Measurements from ENCODE around the gene SP2.
"Not testable (repeated sequence)": the region's sequence is repeated elsewhere in the genome, so short reads cannot be mapped to it uniquely, and the experiment has no call there.

Gene SP2

GRCh38 chr17:47894498-47895346 lies 1.3 kb upstream of the SP2 start:
- no peak for DNase-seq

DNA sequence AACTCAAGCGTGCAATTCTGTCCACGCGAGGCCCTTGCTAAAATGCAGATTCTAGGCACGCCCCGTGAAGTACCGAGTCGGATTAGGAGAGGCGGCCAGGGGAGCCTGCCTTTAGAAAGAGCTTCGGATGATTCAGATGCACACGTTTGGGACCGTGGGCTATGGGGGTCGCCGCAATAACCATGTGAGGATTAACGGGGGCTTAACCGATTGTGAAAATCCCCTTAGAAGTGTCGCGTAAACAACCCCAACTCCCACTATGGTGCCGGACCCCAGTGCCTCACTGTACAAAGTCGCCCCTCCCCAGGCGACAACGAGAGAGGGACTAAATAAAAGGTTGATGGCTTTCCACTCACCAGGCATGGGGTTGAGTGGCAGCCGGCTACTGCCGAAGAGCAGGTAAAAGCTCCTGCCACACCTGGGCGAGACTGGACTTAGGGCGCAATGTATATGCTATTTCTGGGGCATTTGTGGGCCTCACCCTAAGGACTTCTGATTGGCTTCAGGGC lies 635 bp upstream of the SP2 start:
- no peak for DNase-seq

DNA sequence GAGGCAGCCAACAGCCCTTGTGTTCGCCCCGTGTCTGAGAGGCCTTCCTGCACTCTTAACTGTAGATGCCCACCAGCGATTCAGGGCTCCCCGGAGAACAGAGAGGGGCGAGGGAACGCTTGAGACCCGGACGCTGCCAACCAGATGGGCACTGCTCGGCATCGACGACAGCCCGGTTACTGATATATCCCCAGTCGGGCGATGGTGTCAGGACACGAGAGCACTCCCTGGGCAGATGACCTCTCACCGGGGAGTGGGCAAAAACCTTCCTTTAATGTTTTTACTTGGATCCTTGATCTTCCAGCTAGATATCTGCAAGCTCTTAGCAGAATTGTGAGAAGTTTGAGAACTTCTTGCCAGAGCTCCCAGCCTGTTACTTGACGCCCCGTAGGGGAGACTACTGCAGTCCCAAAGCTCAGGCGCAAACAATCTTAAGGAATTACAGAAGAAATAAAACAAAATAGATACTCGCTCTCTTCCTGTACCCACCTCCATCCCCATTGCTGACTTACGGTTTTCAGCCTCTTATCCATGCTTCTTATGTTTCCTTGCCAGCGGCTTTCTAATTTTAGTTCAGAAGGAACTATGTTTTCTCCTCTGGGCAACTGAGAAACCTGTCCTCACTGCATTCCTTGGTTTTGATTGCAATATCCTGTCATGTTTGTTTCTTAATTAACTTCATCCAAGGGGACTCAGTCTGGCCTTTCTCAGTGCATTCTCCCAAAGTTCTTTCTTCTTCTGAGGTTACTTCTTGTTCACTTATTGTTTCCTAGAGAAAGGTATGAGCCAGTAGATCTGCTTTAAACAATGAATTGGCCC lies 845 bp downstream of the SP2 start:
- no peak for DNase-seq

DNA sequence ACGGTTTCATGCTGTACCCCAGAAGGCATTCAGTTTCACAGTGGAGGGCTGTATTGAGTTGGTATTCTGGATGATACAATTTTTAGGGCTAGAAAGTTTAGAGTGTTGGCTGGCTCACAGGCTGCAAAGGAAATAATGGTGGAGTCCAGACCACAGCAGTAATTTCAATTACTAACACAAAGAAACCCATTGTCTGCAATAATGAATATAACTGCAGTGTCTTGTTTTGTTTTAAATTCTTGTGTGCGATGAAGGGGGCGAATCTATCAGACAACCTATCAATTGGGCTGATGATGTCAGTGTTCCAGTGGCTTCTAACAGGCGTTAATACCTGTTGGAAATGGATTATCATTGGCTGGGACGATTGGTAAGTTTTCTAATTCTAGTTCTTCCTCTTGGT lies 1.5 kb downstream of the SP2 start:
- no peak for DNase-seq

DNA sequence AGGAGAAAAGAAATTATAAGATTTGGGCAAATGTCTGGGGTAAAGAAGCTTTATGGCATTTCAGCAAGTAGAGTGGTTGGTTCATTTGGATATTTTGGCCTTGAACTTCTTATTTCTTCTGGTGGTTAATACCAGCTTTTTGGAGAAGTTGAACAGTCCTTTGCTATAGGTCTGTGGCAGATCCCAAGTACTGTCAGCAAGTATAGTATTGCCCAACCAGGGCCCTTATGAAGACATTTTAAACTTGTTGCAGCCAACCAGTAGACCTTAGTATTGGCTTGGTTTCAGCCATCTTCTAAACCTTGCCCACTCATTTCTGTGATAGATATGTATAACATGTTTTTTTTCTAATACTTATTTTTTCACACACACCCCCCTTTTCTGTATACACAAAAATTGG lies 2.2 kb downstream of the SP2 start:
- no peak for DNase-seq

- DNase-seq, result no peak
Measured at GRCh38 chr17:47899643-47900042, 3.6 kb downstream of the SP2 start.

DNA sequence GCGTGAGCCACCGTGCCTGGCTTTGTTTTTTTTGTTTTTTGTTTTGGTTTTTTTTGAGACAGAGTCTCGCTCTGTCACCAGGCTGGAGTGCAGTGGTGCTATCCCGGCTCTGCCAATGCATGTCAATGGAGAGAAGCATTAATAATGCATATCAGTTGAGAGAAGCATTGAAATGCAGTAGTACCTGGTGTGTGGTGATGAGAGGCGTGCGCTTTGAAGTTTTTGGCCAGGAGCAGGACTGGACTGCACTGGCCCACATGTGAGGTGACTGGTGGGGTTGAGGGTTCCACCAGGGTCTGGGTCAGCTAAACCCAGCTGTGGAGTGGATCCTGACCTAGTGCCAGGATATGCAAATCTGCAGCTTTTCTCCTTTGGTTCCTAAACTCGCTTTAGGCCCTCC lies 5.4 kb downstream of the SP2 start:
- DNase-seq, result no peak

- DNase-seq, result no peak
Measured at GRCh38 chr17:47902039-47902744, 6.2 kb downstream of the SP2 start.

GRCh38 chr17:47905221-47905733 lies 9.2 kb downstream of the SP2 start:
- no peak for DNase-seq

GRCh38 chr17:47906443-47906842 lies 10.4 kb downstream of the SP2 start:
- no peak for DNase-seq

- no peak for DNase-seq
Measured at GRCh38 chr17:47907932-47908562, 12.0 kb downstream of the SP2 start.

DNA sequence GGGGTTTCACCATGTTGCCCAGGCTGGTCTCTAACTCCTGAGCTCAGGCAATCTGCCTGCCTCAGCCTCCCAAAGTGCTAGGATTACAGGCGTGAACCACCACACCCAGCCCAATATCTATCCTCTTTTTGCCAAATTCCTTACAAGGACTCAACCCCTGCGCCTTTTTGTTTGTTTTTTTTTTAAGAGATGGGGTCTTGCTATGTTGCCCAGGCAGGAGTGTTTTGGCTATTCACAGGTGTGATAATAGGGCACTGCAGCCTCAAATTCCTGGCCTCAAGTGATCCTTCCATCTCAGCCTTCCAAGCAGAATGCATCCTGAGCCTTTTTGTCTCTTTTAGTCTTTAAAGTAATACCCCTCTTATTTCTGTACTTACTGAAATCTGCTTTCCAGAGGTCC lies 17.0 kb downstream of the SP2 start:
- DNase-seq, result no peak

DNA sequence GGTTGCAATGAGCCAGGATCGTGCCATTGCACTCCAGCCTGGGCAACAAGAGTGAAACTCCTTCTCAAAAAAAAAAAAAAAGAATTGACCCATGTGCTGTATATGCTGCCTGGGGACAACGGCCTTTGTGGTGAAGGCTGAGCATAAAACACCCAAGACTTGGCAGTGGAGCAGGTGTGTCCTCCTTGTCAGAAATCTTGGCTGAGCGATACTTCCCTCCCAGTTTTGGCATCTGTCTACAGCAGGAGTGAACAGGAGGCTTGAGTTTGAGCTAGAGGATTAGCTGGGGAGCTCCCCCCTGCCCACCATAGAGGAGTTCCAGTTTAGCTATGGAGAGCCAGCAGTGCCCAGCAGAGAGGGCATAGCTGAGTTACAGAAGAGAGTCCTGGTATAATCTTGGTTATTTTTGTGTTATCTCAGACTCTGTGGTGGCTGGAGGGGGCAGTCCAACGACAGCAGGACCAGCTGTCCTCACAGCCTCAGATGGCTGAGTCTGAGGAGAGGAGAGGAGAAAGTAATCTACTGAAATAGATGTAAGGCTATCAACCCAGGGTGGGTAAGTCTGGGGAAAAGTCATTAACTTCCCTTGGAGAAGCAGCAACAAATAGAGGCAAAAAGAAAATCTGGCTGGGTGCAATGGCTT lies 18.4 kb downstream of the SP2 start:
- no peak for DNase-seq

- no peak for DNase-seq
Measured at GRCh38 chr17:47915776-47916398, 19.9 kb downstream of the SP2 start.

DNA sequence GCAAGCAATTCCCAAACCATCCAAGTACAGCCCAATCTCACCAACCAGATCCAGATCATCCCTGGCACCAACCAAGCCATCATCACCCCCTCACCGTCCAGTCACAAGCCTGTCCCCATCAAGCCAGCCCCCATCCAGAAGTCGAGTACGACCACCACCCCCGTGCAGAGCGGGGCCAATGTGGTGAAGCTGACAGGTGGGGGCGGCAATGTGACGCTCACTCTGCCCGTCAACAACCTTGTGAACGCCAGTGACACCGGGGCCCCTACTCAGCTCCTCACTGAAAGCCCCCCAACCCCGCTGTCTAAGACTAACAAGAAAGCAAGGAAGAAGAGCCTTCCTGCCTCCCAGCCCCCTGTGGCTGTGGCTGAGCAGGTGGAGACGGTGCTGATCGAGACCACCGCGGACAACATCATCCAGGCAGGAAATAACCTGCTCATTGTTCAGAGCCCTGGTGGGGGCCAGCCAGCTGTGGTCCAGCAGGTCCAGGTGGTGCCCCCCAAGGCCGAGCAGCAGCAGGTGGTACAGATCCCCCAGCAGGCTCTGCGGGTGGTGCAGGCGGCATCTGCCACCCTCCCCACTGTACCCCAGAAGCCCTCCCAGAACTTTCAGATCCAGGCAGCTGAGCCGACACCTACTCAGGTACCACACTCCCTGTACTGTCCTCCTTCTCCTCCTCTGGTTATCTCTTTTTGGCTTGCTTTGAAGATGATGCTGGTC lies 20.6 kb downstream of the SP2 start:
- no peak for DNase-seq

DNA sequence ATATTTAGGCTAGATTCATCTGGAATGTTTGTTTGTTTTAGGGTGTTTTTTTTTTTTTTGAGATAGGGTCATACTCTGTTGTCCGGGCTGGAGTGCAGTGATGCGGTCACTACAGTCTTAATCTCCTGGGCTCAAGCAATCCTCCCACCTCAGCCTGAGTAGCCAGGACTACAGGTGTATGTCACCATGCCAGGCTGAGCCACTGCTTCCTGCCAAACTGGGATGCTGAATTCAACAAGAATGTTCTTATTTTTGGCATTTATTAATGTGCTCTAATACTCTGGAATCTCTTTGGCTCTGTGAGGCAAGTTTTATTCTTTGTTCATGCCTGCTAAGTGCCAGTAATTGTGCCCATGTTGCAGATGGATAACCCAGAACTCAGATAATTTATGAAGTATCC lies 21.5 kb downstream of the SP2 start:
- DNase-seq, result no peak

- no peak for DNase-seq
Measured at GRCh38 chr17:47918006-47918405, 22.0 kb downstream of the SP2 start.

DNA sequence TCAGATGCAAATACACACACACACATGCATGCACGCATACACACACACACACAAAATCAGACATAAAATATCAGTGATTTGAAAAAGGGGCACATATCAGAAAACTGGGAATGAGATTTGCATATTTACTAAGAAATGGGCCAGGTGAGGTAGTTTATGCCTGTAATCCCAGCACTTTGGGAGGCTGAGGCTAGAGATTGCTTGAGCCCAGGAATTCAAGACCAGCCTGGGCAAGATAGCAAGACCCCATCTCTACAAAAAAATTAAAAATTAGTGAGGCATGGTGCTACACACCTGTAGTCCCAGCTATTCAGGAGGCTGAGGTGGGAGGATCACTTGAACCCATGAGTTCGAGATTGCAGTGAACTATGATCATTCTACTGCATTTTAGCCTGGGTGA lies 23.0 kb downstream of the SP2 start:
- no peak for DNase-seq

- DNase-seq, result not testable (repeated sequence)
Measured at GRCh38 chr17:47919889-47920288, 23.9 kb downstream of the SP2 start.

GRCh38 chr17:47924785-47925677 lies 29.0 kb downstream of the SP2 start:
- no peak for DNase-seq
